ENCODE measurements around the gene MCMBP. TPM values are rescaled to one million over a fixed set of nuclear protein-coding genes. Genes with fewer than 3 reads are reported as not detected.
"Not testable (repeated sequence)": the region's sequence is repeated elsewhere in the genome, so short reads cannot be mapped to it uniquely, and the experiment has no call there.

Gene MCMBP
- polyA plus RNA-seq, 1 donor (not counting 4 experiments of a cell fraction or from before 2014, with no cell fraction given): 74.4 TPM

DNA sequence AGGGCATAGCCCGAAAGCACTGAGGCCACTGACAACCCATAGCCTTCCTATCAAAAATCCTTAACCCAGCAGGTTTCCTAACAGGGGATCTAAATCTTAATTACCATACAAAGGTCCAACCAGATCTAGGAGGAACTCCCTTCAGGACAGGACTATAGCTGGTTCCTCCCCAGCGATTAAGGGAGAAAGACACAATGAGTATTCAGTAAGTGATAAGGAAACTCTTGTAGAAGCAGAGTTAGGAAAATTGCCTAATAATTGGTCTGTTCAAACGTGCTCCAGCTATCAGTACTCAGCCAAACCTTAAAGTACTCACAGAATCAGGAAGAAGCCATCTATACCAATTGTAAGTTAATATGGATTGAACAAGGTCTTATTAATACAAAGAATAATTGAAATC, 16.6 kb upstream of the MCMBP start:
- H3K4me2 ChIP-seq (ENCODE audit: control insufficient read depth, extremely low read depth, insufficient read depth, low read depth, low read length); H3K9me1 ChIP-seq (ENCODE audit: control insufficient read depth, extremely low read depth, insufficient read depth, low read length); H4K20me1 ChIP-seq (ENCODE audit: control insufficient read depth, extremely low read depth, insufficient read depth, low read length); H3K4me1 ChIP-seq (ENCODE audit: control insufficient read depth, extremely low read depth, insufficient read depth, low read length); H3K4me3 ChIP-seq (ENCODE audit: control insufficient read depth in 2 of 3, extremely low read depth in 1 of 3, insufficient read depth in 2 of 3, low read depth in 1 of 3, low read length in 3 of 3); H3K36me3 ChIP-seq (ENCODE audit: control insufficient read depth in 2 of 2, extremely low read depth in 1 of 2, insufficient read depth in 2 of 2, low read length in 2 of 2); dilution Hi-C loops (cut with MboI; ENCODE audit: extremely low pct_ligation_motif_present, low sequenced_read_pairs); H3K27ac ChIP-seq (ENCODE audit: control insufficient read depth, insufficient read depth, low read length); H3K9me3 ChIP-seq (ENCODE audit: control insufficient read depth, low read depth, low read length); DNase-seq (ENCODE audit: low read depth, low spot score); H2AFZ ChIP-seq (ENCODE audit: control insufficient read depth, low read length); FAIRE-seq; H3K27me3 ChIP-seq (ENCODE audit: control insufficient read depth, extremely low read depth, insufficient read depth, low read length); H3K9ac ChIP-seq (ENCODE audit: control insufficient read depth, extremely low read depth, insufficient read depth, low read length): not testable (repeated sequence)
- H3K79me2 ChIP-seq (ENCODE audit: control insufficient read depth, insufficient read depth, low read length): peaks cover 20% of the 10 kb centered on the region

DNA sequence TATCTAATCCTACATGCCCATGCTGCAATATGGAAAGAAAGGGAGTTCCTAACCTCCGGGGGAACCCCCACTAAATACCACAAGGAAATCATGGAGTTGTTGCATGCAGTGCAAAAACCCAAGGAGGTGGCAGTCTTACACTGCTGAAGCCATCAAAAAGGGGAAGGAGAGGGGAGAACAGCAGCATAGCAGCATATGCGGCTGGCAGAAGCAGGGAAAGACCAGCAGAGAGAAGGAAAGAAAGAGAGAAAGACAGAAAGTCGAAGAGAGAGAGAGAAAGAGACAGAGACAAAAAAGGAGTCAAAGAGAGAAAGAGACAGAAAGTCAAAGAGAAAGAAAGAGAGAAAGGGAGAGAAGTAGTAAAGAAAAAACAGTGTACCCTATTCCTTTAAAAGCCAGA, 16.1 kb upstream of the MCMBP start:
- FAIRE-seq; H2AFZ ChIP-seq (ENCODE audit: control insufficient read depth, low read length); dilution Hi-C loops (cut with MboI; ENCODE audit: extremely low pct_ligation_motif_present, low sequenced_read_pairs); H3K4me2 ChIP-seq (ENCODE audit: control insufficient read depth, extremely low read depth, insufficient read depth, low read depth, low read length); H4K20me1 ChIP-seq (ENCODE audit: control insufficient read depth, extremely low read depth, insufficient read depth, low read length); H3K27me3 ChIP-seq (ENCODE audit: control insufficient read depth, extremely low read depth, insufficient read depth, low read length); DNase-seq (ENCODE audit: low read depth, low spot score); H3K9me3 ChIP-seq (ENCODE audit: control insufficient read depth, low read depth, low read length); H3K4me3 ChIP-seq (ENCODE audit: control insufficient read depth in 2 of 3, extremely low read depth in 1 of 3, insufficient read depth in 2 of 3, low read depth in 1 of 3, low read length in 3 of 3); H3K9ac ChIP-seq (ENCODE audit: control insufficient read depth, extremely low read depth, insufficient read depth, low read length); H3K4me1 ChIP-seq (ENCODE audit: control insufficient read depth, extremely low read depth, insufficient read depth, low read length); H3K27ac ChIP-seq (ENCODE audit: control insufficient read depth, insufficient read depth, low read length); H3K36me3 ChIP-seq (ENCODE audit: control insufficient read depth in 2 of 2, extremely low read depth in 1 of 2, insufficient read depth in 2 of 2, low read length in 2 of 2); H3K9me1 ChIP-seq (ENCODE audit: control insufficient read depth, extremely low read depth, insufficient read depth, low read length): not testable (repeated sequence)
- H3K79me2 ChIP-seq (ENCODE audit: control insufficient read depth, insufficient read depth, low read length): peaks cover 15% of the 10 kb centered on the region

DNA sequence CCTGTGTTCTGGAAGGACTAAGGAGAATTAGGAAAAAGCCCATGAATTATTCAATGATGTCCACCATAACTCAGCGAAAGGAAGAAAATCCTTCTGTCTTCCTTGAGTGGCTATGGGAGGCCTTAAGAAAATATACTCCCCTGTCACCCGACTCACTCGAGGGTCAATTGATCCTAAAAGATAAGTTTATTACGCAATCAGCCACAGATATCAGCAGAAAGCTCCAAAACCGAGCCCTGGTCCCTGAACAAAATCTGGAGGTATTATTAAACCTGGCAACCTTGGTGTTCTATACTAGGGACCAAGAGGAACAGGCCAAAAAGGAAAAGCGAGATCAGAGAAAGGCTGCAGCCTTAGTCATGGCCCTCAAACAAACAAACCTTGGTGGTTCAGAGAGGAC, 13.4 kb upstream of the MCMBP start:
- FAIRE-seq; H3K36me3 ChIP-seq (ENCODE audit: control insufficient read depth in 2 of 2, extremely low read depth in 1 of 2, insufficient read depth in 2 of 2, low read length in 2 of 2); H3K9me1 ChIP-seq (ENCODE audit: control insufficient read depth, extremely low read depth, insufficient read depth, low read length); H3K4me3 ChIP-seq (ENCODE audit: control insufficient read depth in 2 of 3, extremely low read depth in 1 of 3, insufficient read depth in 2 of 3, low read depth in 1 of 3, low read length in 3 of 3); H3K4me2 ChIP-seq (ENCODE audit: control insufficient read depth, extremely low read depth, insufficient read depth, low read depth, low read length); DNase-seq (ENCODE audit: low read depth, low spot score); H3K9ac ChIP-seq (ENCODE audit: control insufficient read depth, extremely low read depth, insufficient read depth, low read length); H3K4me1 ChIP-seq (ENCODE audit: control insufficient read depth, extremely low read depth, insufficient read depth, low read length); dilution Hi-C loops (cut with MboI; ENCODE audit: extremely low pct_ligation_motif_present, low sequenced_read_pairs); H3K9me3 ChIP-seq (ENCODE audit: control insufficient read depth, low read depth, low read length); H4K20me1 ChIP-seq (ENCODE audit: control insufficient read depth, extremely low read depth, insufficient read depth, low read length); H3K27me3 ChIP-seq (ENCODE audit: control insufficient read depth, extremely low read depth, insufficient read depth, low read length); H3K27ac ChIP-seq (ENCODE audit: control insufficient read depth, insufficient read depth, low read length); H2AFZ ChIP-seq (ENCODE audit: control insufficient read depth, low read length); H3K79me2 ChIP-seq (ENCODE audit: control insufficient read depth, insufficient read depth, low read length): not testable (repeated sequence)

DNA sequence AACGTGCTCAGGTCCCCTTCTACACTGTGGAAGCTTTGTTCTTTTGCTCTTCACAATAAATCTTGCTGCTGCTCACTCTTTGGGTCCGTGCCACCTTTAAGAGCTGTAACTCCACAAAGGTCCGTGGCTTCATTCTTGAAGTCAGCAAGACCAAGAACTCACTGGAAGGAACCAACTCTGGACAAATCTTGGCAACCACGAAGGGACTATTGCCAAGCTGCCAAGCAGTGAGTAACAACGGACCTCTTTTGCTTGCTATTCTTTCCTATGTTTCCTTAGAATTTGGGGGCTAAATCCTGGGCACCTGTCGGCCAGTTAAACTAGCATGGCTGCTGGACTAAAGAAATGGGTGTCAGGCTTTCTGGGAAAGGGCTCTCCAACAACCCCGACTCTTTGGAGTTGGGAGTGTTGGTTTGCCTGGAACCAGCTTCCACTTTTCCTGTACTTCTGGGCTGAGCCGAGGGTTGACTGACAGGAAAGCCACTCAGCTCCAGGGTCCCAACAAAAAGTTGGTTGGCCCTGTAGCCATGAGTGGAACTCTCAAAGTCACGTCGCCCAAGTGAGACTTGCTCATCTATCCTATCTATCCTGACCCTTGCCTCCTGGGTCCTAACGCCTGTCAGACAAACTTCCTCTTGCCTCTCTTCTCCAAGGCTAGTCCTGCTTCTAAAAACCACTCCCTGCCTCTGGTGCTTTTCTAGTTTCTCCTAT, 11.4 kb upstream of the MCMBP start:
- dilution Hi-C loops (cut with MboI; ENCODE audit: extremely low pct_ligation_motif_present, low sequenced_read_pairs); DNase-seq (ENCODE audit: low read depth, low spot score); H3K9me3 ChIP-seq (ENCODE audit: control insufficient read depth, low read depth, low read length); H3K4me1 ChIP-seq (ENCODE audit: control insufficient read depth, extremely low read depth, insufficient read depth, low read length); H3K27ac ChIP-seq (ENCODE audit: control insufficient read depth, insufficient read depth, low read length); H3K9me1 ChIP-seq (ENCODE audit: control insufficient read depth, extremely low read depth, insufficient read depth, low read length); FAIRE-seq; H3K27me3 ChIP-seq (ENCODE audit: control insufficient read depth, extremely low read depth, insufficient read depth, low read length); H2AFZ ChIP-seq (ENCODE audit: control insufficient read depth, low read length); H4K20me1 ChIP-seq (ENCODE audit: control insufficient read depth, extremely low read depth, insufficient read depth, low read length); H3K4me3 ChIP-seq (ENCODE audit: control insufficient read depth in 2 of 3, extremely low read depth in 1 of 3, insufficient read depth in 2 of 3, low read depth in 1 of 3, low read length in 3 of 3); H3K36me3 ChIP-seq (ENCODE audit: control insufficient read depth in 2 of 2, extremely low read depth in 1 of 2, insufficient read depth in 2 of 2, low read length in 2 of 2); H3K79me2 ChIP-seq (ENCODE audit: control insufficient read depth, insufficient read depth, low read length); H3K9ac ChIP-seq (ENCODE audit: control insufficient read depth, extremely low read depth, insufficient read depth, low read length); H3K4me2 ChIP-seq (ENCODE audit: control insufficient read depth, extremely low read depth, insufficient read depth, low read depth, low read length): not testable (repeated sequence)
